ENCODE data around the gene TMEM35B.
"Not testable (repeated sequence)": the region's sequence is repeated elsewhere in the genome, so short reads cannot be mapped to it uniquely, and the experiment has no call there.

The TMEM35B gene

GRCh38 chr1:34965597-34965996 is 19.6 kb downstream of the TMEM35B start:
- no peak for FAIRE-seq
- TF ChIP-seq CTCF (IDR thresholded peaks at IDR 0.05; ENCODE audit: insufficient read depth, missing control alignments): no peak
- DNase-seq (ENCODE audit: insufficient read length, low spot score): no peak

- FAIRE-seq (no peak), DNase-seq (ENCODE audit: insufficient read length, low spot score) (no peak)
- no peak for TF ChIP-seq CTCF (IDR thresholded peaks at IDR 0.05; ENCODE audit: insufficient read depth, missing control alignments)
These were observed 34.7 kb downstream of the TMEM35B start for GRCh38 chr1:34950428-34950827.

GRCh38 chr1:34948739-34949138 is 36.4 kb downstream of the TMEM35B start:
- not testable (repeated sequence) for FAIRE-seq; DNase-seq (ENCODE audit: insufficient read length, low spot score)

- not testable (repeated sequence) for DNase-seq (ENCODE audit: insufficient read length, low spot score); FAIRE-seq
These were observed 37.4 kb downstream of the TMEM35B start for GRCh38 chr1:34947641-34948314.

- no peak for DNase-seq (ENCODE audit: insufficient read length, low spot score)
- TF ChIP-seq CTCF (IDR thresholded peaks at IDR 0.05; ENCODE audit: insufficient read depth, missing control alignments): no peak
- FAIRE-seq: no peak
These were observed 38.9 kb downstream of the TMEM35B start for GRCh38 chr1:34946211-34946610.

GRCh38 chr1:34941798-34942197 is 43.3 kb downstream of the TMEM35B start:
- not testable (repeated sequence) for DNase-seq (ENCODE audit: insufficient read length, low spot score); FAIRE-seq

All from D721Med (cell line).